K562 (cell line): ENCODE data around the gene CUX1. TPM values are rescaled to one million over a fixed set of nuclear protein-coding genes. Genes with fewer than 3 reads are reported as not detected.

Source experiments
- ATAC-seq: fragments of 200-7000 bp; cut with Tn5 transposase; 3 replicates; pipeline ENCODE4 v1.9.1; 2020; ENCODE audit warnings: moderate library complexity
- BruUV-seq: library from RNA; stranded (reverse); fragments of 400-500 nt; replicated peaks from 2 replicates; lab custom pipeline; 2021; lab: Mats Ljungman, UMichigan
- CTCF ChIA-PET: fragments of 300-600 bp; formaldehyde crosslinking; extraction: SDS; loops from one replicate; lab custom pipeline; 2021; ENCODE audit warnings: low intra/inter-chr PET ratio; lab: Yijun Ruan, JAX
- POLR2A ChIA-PET: fragments of 300-600, 350-650 bp; sonication (Branson Sonifier 250); formaldehyde crosslinking; extraction: SDS; loops from one replicate; lab custom pipeline; 2021; ENCODE audit warnings: antibody characterized with exemption, inconsistent platforms; lab: Yijun Ruan, JAX
- DNase-seq, 4 experiments: peaks; one replicate each; pipeline versions ENCODE4 v3.0.0 to v3.0.0-alpha.2; 2011 to 2018; ENCODE audit warnings: low spot score in 3 of 4, mixed read lengths in 3 of 4; ENCODE audit errors: extremely low read depth in 1 of 4
- FAIRE-seq: peaks from 2 replicates; lab custom pipeline; 2011; peaks lifted over from hg19 to GRCh38; lab: Jason Lieb, UNC
- H2AFZ ChIP-seq: 2 replicates; pipeline ENCODE4 v1.6.0; 2011; ENCODE audit warnings: low read depth, low read length, control low read depth, inconsistent platforms
- H3K27ac ChIP-seq: fragments of 200-600 bp; 3 replicates; pipeline ENCODE4 v1.8.0; 2011; ENCODE audit warnings: low read depth, mild to moderate bottlenecking, control low read depth, inconsistent platforms, low read length, moderate library complexity, mixed read lengths; ENCODE audit errors: extremely low read depth
- H3K27me3 ChIP-seq, 2 experiments: fragments of 300-600 bp in 1 of 2; 2 replicates in 1 of 2; 3 replicates in 1 of 2; pipeline versions ENCODE4 v1.6.0 to v1.8.0; 2011; ENCODE audit warnings: inconsistent platforms in 2 of 2, low read length in 2 of 2, mild to moderate bottlenecking in 1 of 2, mixed read lengths in 1 of 2, moderate library complexity in 1 of 2; ENCODE audit not compliant: control insufficient read depth in 2 of 2, insufficient read depth in 2 of 2
- H3K36me3 ChIP-seq: fragments of 300-600 bp; 3 replicates; pipeline ENCODE4 v1.8.0; 2011; ENCODE audit warnings: mild to moderate bottlenecking, low read length, inconsistent platforms; ENCODE audit not compliant: control insufficient read depth, insufficient read depth
- H3K4me1 ChIP-seq, 2 experiments: fragments of 200-600 bp in 1 of 2; replicated peaks in 1 of 2; 2 replicates in 1 of 2; 3 replicates in 1 of 2; pipeline versions ENCODE4 v1.5.1 to v1.8.0; 2011; ENCODE audit warnings: inconsistent platforms in 2 of 2, low read length in 2 of 2, mild to moderate bottlenecking in 1 of 2, mixed read lengths in 1 of 2, moderate library complexity in 1 of 2; ENCODE audit not compliant: control insufficient read depth in 2 of 2, insufficient read depth in 2 of 2
- H3K4me2 ChIP-seq: 2 replicates; pipeline ENCODE4 v1.6.1; 2011; ENCODE audit warnings: low read length, control low read depth, inconsistent platforms, mixed read lengths; ENCODE audit not compliant: insufficient read depth
- H3K4me3 ChIP-seq: fragments of 200-600 bp; sonication (generic), shearing (Covaris generic); 2 replicates; pipeline ENCODE4 v1.5.1; 2016; ENCODE audit warnings: control low read depth, inconsistent platforms
- H3K79me2 ChIP-seq: fragments of 200-600 bp; 3 replicates; pipeline ENCODE4 v1.8.0; 2011; ENCODE audit warnings: low read length, inconsistent platforms; ENCODE audit not compliant: control insufficient read depth, insufficient read depth
- H3K9ac ChIP-seq, 2 experiments: 2 replicates each; pipeline versions ENCODE4 v1.6.0 to v1.6.1; 2011; ENCODE audit warnings: low read depth in 2 of 2, low read length in 2 of 2, control low read depth in 1 of 2, inconsistent platforms in 1 of 2, mild to moderate bottlenecking in 1 of 2, mixed read lengths in 1 of 2; ENCODE audit not compliant: insufficient read depth in 1 of 2
- H3K9me1 ChIP-seq: one replicate; pipeline ENCODE4 v1.6.0; 2011; ENCODE audit warnings: inconsistent platforms, mild to moderate bottlenecking, low read length, moderate library complexity; ENCODE audit not compliant: control insufficient read depth, insufficient read depth
- H3K9me3 ChIP-seq: replicated peaks from 2 replicates; pipeline ENCODE4 v1.5.1; 2011; ENCODE audit warnings: low read depth, low read length, inconsistent platforms; ENCODE audit not compliant: control insufficient read depth, insufficient read depth
- H4K20me1 ChIP-seq: replicated peaks from 2 replicates; pipeline ENCODE4 v1.6.1; 2011; ENCODE audit warnings: low read length, inconsistent platforms, mixed read lengths; ENCODE audit not compliant: control insufficient read depth, insufficient read depth
- CEBPZ ChIP-seq: fragments of 150-350 bp; IDR thresholded peaks from 2 replicates; pipeline ENCODE4 v1.6.1; 2014; ENCODE audit warnings: low read depth, mild to moderate bottlenecking, low read length, borderline replicate concordance
- EHMT2 ChIP-seq: fragments of 450-650 bp; IDR thresholded peaks from 2 replicates; pipeline ENCODE4 v1.6.1; 2018; ENCODE audit warnings: antibody characterized with exemption
- GATAD2A ChIP-seq: fragments of 450-650 bp; IDR thresholded peaks from 2 replicates; pipeline ENCODE4 v1.6.1; 2017
- KHSRP ChIP-seq: fragments of 450-650 bp; IDR thresholded peaks from 2 replicates; pipeline ENCODE4 v1.6.1; 2017
- KLF10 ChIP-seq: fragments of 250-450 bp; sonication (Bioruptor Pico); IDR thresholded peaks from 2 replicates; pipeline ENCODE4 v1.6.1; 2021; ENCODE audit warnings: matching md5 sums
- L3MBTL2 ChIP-seq: fragments of 450-650 bp; IDR thresholded peaks from 2 replicates; pipeline ENCODE4 v1.6.1; 2016; ENCODE audit warnings: mild to moderate bottlenecking, moderate library complexity
- POLR2H ChIP-seq: IDR thresholded peaks from 2 replicates; pipeline ENCODE4 v1.6.1; 2016; ENCODE audit warnings: missing genetic modification characterization, low read depth, mild to moderate bottlenecking, control low read depth, missing compliant biosample characterization, moderate library complexity
- WGBS: fragments of 100-300 bp; shearing (Covaris generic); methylation state at CpG from one replicate; pipeline ENCODE4 v1.1.6; 2016; ENCODE audit warnings: low coverage, mixed read lengths; ENCODE audit not compliant: insufficient coverage; ENCODE audit errors: missing lambda C conversion rate; 5-methylcytosine and 5-hydroxymethylcytosine counted together
- in situ Hi-C: fragments of 300-500 bp; cut with MboI; formaldehyde crosslinking; loops from 4 replicates; pipeline ENCODE4 v1.15.0; 2018; ENCODE audit warnings: inconsistent platforms, mixed read lengths
- intact Hi-C: fragments of 100-400 bp; cut with micrococcal nuclease; formaldehyde crosslinking; loops from 2 replicates; pipeline ENCODE4 v1.14.2; 2022
- polyA plus RNA-seq, 8 experiments: library from polyadenylated mRNA; depleted of rRNA in 4 of 8; stranded (reverse) in 5 of 8; unstranded in 3 of 8; fragments of >200 nt; fragmentation: Nextera tagmentation in 2 of 8; fragmentation: Illumina TruSeq in 1 of 8; extraction: Ambion mirVana in 2 of 8; extraction: Trizol in 1 of 8; gene quantifications; 2 replicates each; pipeline versions ENCODE4 v1.2.1 to v1.2.3, GENCODE V29; 2011 to 2014; ENCODE audit warnings: inconsistent platforms in 1 of 8, missing spikeins in 1 of 8
- total RNA-seq, 7 experiments: library from RNA; depleted of rRNA in 6 of 7; stranded (reverse); fragments of >200 nt in 6 of 7; fragmentation: Illumina TruSeq in 2 of 7; extraction: Trizol in 2 of 7; gene quantifications; 2 replicates each; pipeline versions ENCODE4 v1.2.1 to v1.2.3, GENCODE V29; 2011 to 2021; ENCODE audit warnings: low replicate concordance in 1 of 7

CUX1 gene
- total and polyA plus RNA-seq, 9 of the 15 experiments (the other 6 are each of a cell fraction or from before 2014, with no cell fraction given): 3.6 to 55.3 (median 25.2) TPM

GRCh38 chr7:102089175-102090098 lies 272.0 kb downstream of the CUX1 start (continued):
- no peak for TF ChIP-seq CEBPZ

GRCh38 chr7:102093599-102094315 lies 276.3 kb downstream of the CUX1 start:
- no peak overlapping the region for H3K27ac ChIP-seq
- H3K4me1 ChIP-seq: peaks cover 0 to 3% of the 10 kb centered on the region in 2 experiments; a peak in 1 of 5 replicates
- TF ChIP-seq EHMT2 (no peak), KLF10 (no peak), POLR2H (tag) (no peak), L3MBTL2 (no peak), GATAD2A (no peak), KHSRP (no peak)
- intact Hi-C loops (no loop called here), in situ Hi-C loops (no loop called here)
- CTCF ChIA-PET: no interaction called here
- POLR2A ChIA-PET: interaction anchor here (0.7 to 1.1 kb wide), 2 partner anchors 10 to 38 kb away, joined by 3 to 8 read pairs; no protein-coding TSS in a partner anchor
- no peak overlapping the region for H3K4me3 ChIP-seq
- H3K27me3 ChIP-seq: no peaks in the 10 kb centered on the region
- H4K20me1 ChIP-seq: 0 out of 2 replicates have a peak, but pooled peaks cover 4% of the 10 kb centered on the region
- H3K36me3 ChIP-seq: peaks cover 4% of the 10 kb centered on the region; the same call in 1 of the 3 replicates
- H3K9ac ChIP-seq: no peak overlapping the region
- H3K9me3 ChIP-seq: no peaks in the 10 kb centered on the region
- FAIRE-seq (no peak), ATAC-seq (no peak), DNase-seq (no peak)
- no peak overlapping the region for H2AFZ ChIP-seq
- BruUV-seq: no TSS peak
- no peaks in the 10 kb centered on the region for H3K9me1 ChIP-seq
- no peak overlapping the region for H3K4me2 ChIP-seq
- H3K79me2 ChIP-seq: no peaks in the 10 kb centered on the region
- WGBS: 77% methylated on average over 14 of the region's 14 CpGs
